ENCODE data around the gene HSD17B12.

Gene HSD17B12

DNA sequence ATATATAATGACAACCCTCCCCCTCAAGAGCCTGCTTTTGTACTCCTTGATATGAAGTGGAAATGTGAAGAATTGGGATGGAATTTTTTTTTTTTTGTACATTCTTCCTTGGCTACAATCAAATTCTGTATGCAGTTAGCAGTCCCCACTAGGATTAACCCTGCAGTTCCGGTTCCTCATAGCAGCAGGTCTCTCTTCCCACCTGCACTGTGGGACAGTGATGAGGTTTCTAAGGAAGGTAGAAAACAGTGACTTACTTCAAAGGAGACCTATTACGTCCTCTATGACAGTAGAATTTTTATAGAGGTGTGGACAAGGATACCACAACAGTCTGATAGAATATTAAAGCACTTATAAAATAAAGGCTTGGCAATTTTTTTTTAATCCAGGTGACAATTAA, 153.7 kb downstream of the HSD17B12 start:
- H3K4me1 ChIP-seq (ENCODE audit: insufficient read depth, low read length, severe bottlenecking): no peaks in the 10 kb centered on the region
- no peak overlapping the region for H3K9ac ChIP-seq (ENCODE audit: low read length)
- TF ChIP-seq, protein P1, sequence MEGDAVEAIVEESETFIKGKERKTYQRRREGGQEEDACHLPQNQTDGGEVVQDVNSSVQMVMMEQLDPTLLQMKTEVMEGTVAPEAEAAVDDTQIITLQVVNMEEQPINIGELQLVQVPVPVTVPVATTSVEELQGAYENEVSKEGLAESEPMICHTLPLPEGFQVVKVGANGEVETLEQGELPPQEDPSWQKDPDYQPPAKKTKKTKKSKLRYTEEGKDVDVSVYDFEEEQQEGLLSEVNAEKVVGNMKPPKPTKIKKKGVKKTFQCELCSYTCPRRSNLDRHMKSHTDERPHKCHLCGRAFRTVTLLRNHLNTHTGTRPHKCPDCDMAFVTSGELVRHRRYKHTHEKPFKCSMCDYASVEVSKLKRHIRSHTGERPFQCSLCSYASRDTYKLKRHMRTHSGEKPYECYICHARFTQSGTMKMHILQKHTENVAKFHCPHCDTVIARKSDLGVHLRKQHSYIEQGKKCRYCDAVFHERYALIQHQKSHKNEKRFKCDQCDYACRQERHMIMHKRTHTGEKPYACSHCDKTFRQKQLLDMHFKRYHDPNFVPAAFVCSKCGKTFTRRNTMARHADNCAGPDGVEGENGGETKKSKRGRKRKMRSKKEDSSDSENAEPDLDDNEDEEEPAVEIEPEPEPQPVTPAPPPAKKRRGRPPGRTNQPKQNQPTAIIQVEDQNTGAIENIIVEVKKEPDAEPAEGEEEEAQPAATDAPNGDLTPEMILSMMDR (IDR thresholded peaks at IDR 0.05; ENCODE audit: low read length): no peak
- TF ChIP-seq EZH2 (IDR thresholded peaks at IDR 0.05; ENCODE audit: borderline replicate concordance, low read length): no peak

DNA sequence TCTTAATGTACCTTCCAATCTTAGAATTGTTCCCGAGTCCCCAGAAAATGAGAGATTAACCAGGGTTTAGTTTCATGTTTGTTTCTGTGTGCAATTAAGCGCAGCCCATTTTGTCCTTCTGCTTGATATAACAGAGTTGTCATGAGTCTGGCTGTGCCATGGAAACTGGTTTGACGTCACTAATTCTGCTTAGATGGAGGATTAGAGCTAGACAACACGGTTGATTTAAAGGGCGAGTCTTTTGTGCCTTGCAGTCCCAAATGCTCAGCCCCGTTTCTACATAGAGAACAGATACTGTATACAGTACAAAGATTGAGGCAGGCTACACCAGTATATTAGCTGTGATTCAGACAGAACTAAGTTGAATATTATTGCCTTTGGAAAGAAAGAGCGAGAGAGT, 154.6 kb downstream of the HSD17B12 start:
- H3K27ac ChIP-seq (ENCODE audit: low read depth, low read length, poor library complexity, severe bottlenecking): no peak overlapping the region
- no peaks in the 10 kb centered on the region for H3K4me1 ChIP-seq (ENCODE audit: insufficient read depth, low read length, severe bottlenecking)
- no peak overlapping the region for H2AFZ ChIP-seq (ENCODE audit: low read length)
- no peak overlapping the region for H3K9ac ChIP-seq (ENCODE audit: low read length)
- no peak for TF ChIP-seq EZH2 (IDR thresholded peaks at IDR 0.05; ENCODE audit: borderline replicate concordance, low read length)
- TF ChIP-seq, protein P1 (IDR thresholded peaks at IDR 0.05; ENCODE audit: low read length): no peak
- no peaks in the 10 kb centered on the region for H3K9me2 ChIP-seq (ENCODE audit: low read depth, low read length)
- no peaks in the 10 kb centered on the region for H3K9me3 ChIP-seq (ENCODE audit: low read length)
- no peaks in the 10 kb centered on the region for H3K27me3 ChIP-seq (ENCODE audit: insufficient read depth, low read length)
- no peak overlapping the region for H3K4me3 ChIP-seq (ENCODE audit: low read depth, low read length, poor library complexity, severe bottlenecking)
- H3K36me3 ChIP-seq (ENCODE audit: insufficient read depth, low read length): peaks cover 35% of the 10 kb centered on the region
- H4K20me1 ChIP-seq (ENCODE audit: insufficient read depth, low read length): no peaks in the 10 kb centered on the region
- H3K79me2 ChIP-seq (ENCODE audit: insufficient read depth, low read length): no peaks in the 10 kb centered on the region
- H3F3A ChIP-seq (ENCODE audit: insufficient read depth, low read length): no peaks in the 10 kb centered on the region
- no peak overlapping the region for H3K4me2 ChIP-seq (ENCODE audit: low read length)

More for the DNA sequence above, 153.7 kb downstream of the HSD17B12 start:
- Histone ChIP-seq H2AFZ (ENCODE audit: low read length) (no peak overlapping the region), H3K79me2 (ENCODE audit: insufficient read depth, low read length) (no peaks in the 10 kb centered on the region), H3K9me2 (ENCODE audit: low read depth, low read length) (no peaks in the 10 kb centered on the region), H3K27me3 (ENCODE audit: insufficient read depth, low read length) (no peaks in the 10 kb centered on the region), H3K9me3 (ENCODE audit: low read length) (no peaks in the 10 kb centered on the region), H3K36me3 (ENCODE audit: insufficient read depth, low read length) (peaks cover 27% of the 10 kb centered on the region; the same call in 1 of the 2 replicates), H3K4me3 (ENCODE audit: low read depth, low read length, poor library complexity, severe bottlenecking) (no peak overlapping the region), H4K20me1 (ENCODE audit: insufficient read depth, low read length) (no peaks in the 10 kb centered on the region), H3K27ac (ENCODE audit: low read depth, low read length, poor library complexity, severe bottlenecking) (no peak overlapping the region), H3K4me2 (ENCODE audit: low read length) (no peak overlapping the region), H3F3A (ENCODE audit: insufficient read depth, low read length) (no peaks in the 10 kb centered on the region)

DNA sequence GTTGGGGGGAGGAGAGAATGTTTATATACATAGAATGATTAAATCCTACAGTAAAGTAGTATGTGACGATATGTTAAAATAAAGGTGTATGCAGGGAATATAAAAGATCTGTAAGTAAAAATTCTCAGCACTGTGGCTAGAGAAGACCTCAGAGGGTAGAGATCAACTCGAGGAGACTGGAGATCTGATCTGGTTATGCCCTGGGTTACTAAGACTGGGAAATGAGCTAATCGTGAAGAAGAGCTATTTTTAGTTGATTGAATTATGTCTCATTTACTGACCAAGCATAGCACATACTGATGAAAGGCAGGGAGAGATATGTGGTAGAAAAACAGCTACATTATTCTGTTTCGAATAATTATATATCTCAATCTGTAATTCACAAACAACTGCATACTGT, 157.3 kb downstream of the HSD17B12 start:
- Histone ChIP-seq H2AFZ (ENCODE audit: low read length) (no peak overlapping the region), H3K79me2 (ENCODE audit: insufficient read depth, low read length) (no peaks in the 10 kb centered on the region), H3K4me2 (ENCODE audit: low read length) (no peak overlapping the region), H3K27ac (ENCODE audit: low read depth, low read length, poor library complexity, severe bottlenecking) (no peak overlapping the region), H3K9ac (ENCODE audit: low read length) (no peak overlapping the region), H3F3A (ENCODE audit: insufficient read depth, low read length) (no peaks in the 10 kb centered on the region), H3K27me3 (ENCODE audit: insufficient read depth, low read length) (no peaks in the 10 kb centered on the region), H3K36me3 (ENCODE audit: insufficient read depth, low read length) (peaks cover 35% of the 10 kb centered on the region), H3K9me2 (ENCODE audit: low read depth, low read length) (no peaks in the 10 kb centered on the region), H3K4me1 (ENCODE audit: insufficient read depth, low read length, severe bottlenecking) (no peaks in the 10 kb centered on the region), H3K9me3 (ENCODE audit: low read length) (no peaks in the 10 kb centered on the region), H3K4me3 (ENCODE audit: low read depth, low read length, poor library complexity, severe bottlenecking) (no peak overlapping the region), H4K20me1 (ENCODE audit: insufficient read depth, low read length) (no peaks in the 10 kb centered on the region)
- no peak for TF ChIP-seq EZH2 (IDR thresholded peaks at IDR 0.05; ENCODE audit: borderline replicate concordance, low read length)
- TF ChIP-seq, protein P1 (IDR thresholded peaks at IDR 0.05; ENCODE audit: low read length): no peak

Data from OCI-LY1 (cell line).